ENCODE data around the gene ATL2. TPM values are rescaled to one million over a fixed set of nuclear protein-coding genes. Genes with fewer than 3 reads are reported as not detected.

ATL2 gene
- total RNA-seq, 1 donor from 2014 or later: 139 TPM

- no peak for FAIRE-seq
- no peaks in the 10 kb centered on the region for H3K27me3 ChIP-seq (ENCODE audit: control insufficient read depth, insufficient read depth, low read length)
- no peak overlapping the region for H3K4me3 ChIP-seq (ENCODE audit: low read depth, low read length)
- no peak for TF ChIP-seq CTCF (IDR thresholded peaks at IDR 0.05; ENCODE audit: insufficient read depth, low read length, severe bottlenecking)
- no peak for DNase-seq (ENCODE audit: low read depth)
- H3K36me3 ChIP-seq (ENCODE audit: control insufficient read depth, insufficient read depth, low read length): no peaks in the 10 kb centered on the region
Measured at GRCh38 chr2:38409156-38410102, 32.4 kb upstream of the ATL2 start.

- FAIRE-seq (no peak), DNase-seq (ENCODE audit: low read depth) (no peak)
- H3K27me3 ChIP-seq (ENCODE audit: control insufficient read depth, insufficient read depth, low read length): no peaks in the 10 kb centered on the region
- H3K4me3 ChIP-seq (ENCODE audit: low read depth, low read length): no peak overlapping the region
- TF ChIP-seq CTCF (IDR thresholded peaks at IDR 0.05; ENCODE audit: insufficient read depth, low read length, severe bottlenecking): no peak
- H3K36me3 ChIP-seq (ENCODE audit: control insufficient read depth, insufficient read depth, low read length): no peaks in the 10 kb centered on the region
Measured at GRCh38 chr2:38407111-38407682, 30.1 kb upstream of the ATL2 start.

GRCh38 chr2:38406597-38407110 is 29.6 kb upstream of the ATL2 start:
- no peaks in the 10 kb centered on the region for H3K27me3 ChIP-seq (ENCODE audit: control insufficient read depth, insufficient read depth, low read length)
- H3K4me3 ChIP-seq (ENCODE audit: low read depth, low read length): no peak overlapping the region
- FAIRE-seq: no peak
- TF ChIP-seq CTCF (IDR thresholded peaks at IDR 0.05; ENCODE audit: insufficient read depth, low read length, severe bottlenecking): no peak
- H3K36me3 ChIP-seq (ENCODE audit: control insufficient read depth, insufficient read depth, low read length): no peaks in the 10 kb centered on the region
- no peak for DNase-seq (ENCODE audit: low read depth)

- DNase-seq (ENCODE audit: low read depth) (no peak), FAIRE-seq (no peak)
- no peak for TF ChIP-seq CTCF (IDR thresholded peaks at IDR 0.05; ENCODE audit: insufficient read depth, low read length, severe bottlenecking)
- Histone ChIP-seq H3K36me3 (ENCODE audit: control insufficient read depth, insufficient read depth, low read length) (no peaks in the 10 kb centered on the region), H3K27me3 (ENCODE audit: control insufficient read depth, insufficient read depth, low read length) (no peaks in the 10 kb centered on the region), H3K4me3 (ENCODE audit: low read depth, low read length) (no peak overlapping the region)
Measured at GRCh38 chr2:38405917-38406596, 29.0 kb upstream of the ATL2 start.

GRCh38 chr2:38400513-38400912 is 23.4 kb upstream of the ATL2 start:
- no peaks in the 10 kb centered on the region for H3K27me3 ChIP-seq (ENCODE audit: control insufficient read depth, insufficient read depth, low read length)
- no peak for TF ChIP-seq CTCF (IDR thresholded peaks at IDR 0.05; ENCODE audit: insufficient read depth, low read length, severe bottlenecking)
- no peak for DNase-seq (ENCODE audit: low read depth)
- no peak for FAIRE-seq
- H3K4me3 ChIP-seq (ENCODE audit: low read depth, low read length): no peak overlapping the region
- H3K36me3 ChIP-seq (ENCODE audit: control insufficient read depth, insufficient read depth, low read length): no peaks in the 10 kb centered on the region
